ENCODE measurements around the gene RNF220.

RNF220 gene

DNA sequence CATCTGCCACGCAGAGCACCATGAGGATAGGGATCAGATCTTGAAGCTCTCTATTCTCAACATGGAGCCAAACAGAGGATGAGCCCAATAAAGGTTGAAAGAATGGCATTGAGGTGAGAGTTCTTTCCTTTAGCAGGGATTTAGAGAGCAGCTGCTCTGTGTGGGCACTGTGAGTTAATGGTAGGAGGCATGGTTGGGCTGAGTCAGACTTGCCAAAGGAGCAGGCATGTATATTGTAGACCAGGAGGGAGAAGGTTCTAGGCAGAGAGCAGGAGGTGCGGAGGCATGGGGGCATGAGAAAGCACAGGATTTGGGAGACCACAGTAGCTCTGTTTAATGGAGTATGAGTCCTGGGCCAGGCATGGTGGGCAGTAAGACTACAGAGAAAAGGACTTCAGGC lies 237.2 kb downstream of the RNF220 start:
- H3K4me1 ChIP-seq (ENCODE audit: control insufficient read depth in 1 of 2, insufficient read depth in 2 of 2, low read length in 2 of 2), result peaks cover 30 to 32% of the 10 kb centered on the region in 2 donors
- H3K9ac ChIP-seq (ENCODE audit: low read depth in 1 of 2, low read length in 2 of 2), result no peak overlapping the region
- H3K27me3 ChIP-seq (ENCODE audit: control insufficient read depth in 1 of 2, insufficient read depth in 2 of 2, low read length in 2 of 2), result no peaks in the 10 kb centered on the region
- no peak overlapping the region for H3K4me3 ChIP-seq (ENCODE audit: low read depth in 1 of 2, low read length in 2 of 2)
- H3K27ac ChIP-seq (ENCODE audit: low read depth, low read length), result no peak overlapping the region
- peaks cover 60 to 95% of the 10 kb centered on the region in 2 donors for H3K36me3 ChIP-seq (ENCODE audit: control insufficient read depth in 1 of 2, insufficient read depth in 2 of 2, low read length in 2 of 2)
- no peaks in the 10 kb centered on the region for H3K9me3 ChIP-seq (ENCODE audit: control insufficient read depth in 1 of 2, low read length in 2 of 2)

DNA sequence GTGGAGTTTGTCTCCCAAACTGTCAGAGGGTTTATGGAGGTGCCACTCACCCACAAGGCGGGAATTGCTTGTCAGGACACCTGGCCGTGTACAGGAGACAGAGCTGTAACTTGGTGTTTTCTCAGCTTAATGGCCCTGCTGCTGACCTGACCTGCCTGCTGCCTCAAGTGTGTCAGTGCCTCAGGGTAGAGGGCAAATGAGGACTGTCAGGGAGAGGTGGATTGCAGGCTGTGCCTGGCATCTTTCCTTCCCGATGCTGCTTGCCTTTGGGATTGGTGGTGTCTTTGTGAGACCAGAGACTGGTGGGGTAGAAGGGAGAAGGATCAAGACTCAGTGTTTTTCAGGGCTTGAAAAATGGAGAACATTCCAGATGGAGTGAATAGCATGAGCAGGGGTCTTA lies 237.9 kb downstream of the RNF220 start:
- Histone ChIP-seq H3K36me3 (ENCODE audit: control insufficient read depth in 1 of 2, insufficient read depth in 2 of 2, low read length in 2 of 2) (peaks cover 56 to 95% of the 10 kb centered on the region in 2 donors), H3K4me1 (ENCODE audit: control insufficient read depth in 1 of 2, insufficient read depth in 2 of 2, low read length in 2 of 2) (peaks cover 37 to 38% of the 10 kb centered on the region in 2 donors), H3K9me3 (ENCODE audit: control insufficient read depth in 1 of 2, low read length in 2 of 2) (no peaks in the 10 kb centered on the region), H3K4me3 (ENCODE audit: low read depth in 1 of 2, low read length in 2 of 2) (no peak overlapping the region), H3K27ac (ENCODE audit: low read depth, low read length) (no peak overlapping the region), H3K9ac (ENCODE audit: low read depth in 1 of 2, low read length in 2 of 2) (no peak overlapping the region), H3K27me3 (ENCODE audit: control insufficient read depth in 1 of 2, insufficient read depth in 2 of 2, low read length in 2 of 2) (no peaks in the 10 kb centered on the region)

DNA sequence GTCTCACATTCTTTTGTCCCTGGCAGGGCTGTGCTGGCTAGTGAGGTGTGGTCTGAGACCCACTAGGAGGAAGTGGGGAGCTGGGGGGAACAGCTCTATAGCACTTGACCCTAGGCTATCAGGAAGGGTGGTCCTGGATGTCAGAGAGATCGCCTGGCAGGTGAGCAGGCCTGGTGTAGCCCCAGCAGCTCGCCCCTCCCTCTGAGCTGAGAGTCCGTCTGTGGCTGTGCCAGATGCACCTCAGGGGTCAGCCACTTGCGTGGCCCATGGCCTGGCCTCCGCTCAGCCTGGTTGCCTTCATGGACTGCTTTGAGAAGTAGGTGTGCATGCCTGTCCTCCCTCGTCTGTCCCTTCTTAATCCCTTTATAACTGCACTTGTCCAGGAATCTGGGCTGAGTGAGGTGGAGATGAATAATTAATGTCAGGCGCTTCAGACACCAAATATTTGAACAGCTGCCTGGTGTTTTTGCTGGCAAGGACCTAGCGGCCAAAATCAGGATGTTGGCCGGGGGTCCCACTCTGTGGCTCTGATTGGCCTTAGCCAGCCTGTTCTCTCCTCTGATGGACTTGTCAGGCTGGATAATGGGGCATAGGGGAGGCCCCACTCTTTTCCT lies 238.8 kb downstream of the RNF220 start:
- Histone ChIP-seq H3K27me3 (ENCODE audit: control insufficient read depth in 1 of 2, insufficient read depth in 2 of 2, low read length in 2 of 2) (no peaks in the 10 kb centered on the region), H3K9me3 (ENCODE audit: control insufficient read depth in 1 of 2, low read length in 2 of 2) (no peaks in the 10 kb centered on the region), H3K9ac (ENCODE audit: low read depth in 1 of 2, low read length in 2 of 2) (no peak overlapping the region), H3K4me3 (ENCODE audit: low read depth in 1 of 2, low read length in 2 of 2) (no peak overlapping the region), H3K4me1 (ENCODE audit: control insufficient read depth in 1 of 2, insufficient read depth in 2 of 2, low read length in 2 of 2) (peaks cover 45 to 47% of the 10 kb centered on the region in 2 donors), H3K36me3 (ENCODE audit: control insufficient read depth in 1 of 2, insufficient read depth in 2 of 2, low read length in 2 of 2) (peaks cover 50 to 93% of the 10 kb centered on the region in 2 donors), H3K27ac (ENCODE audit: low read depth, low read length) (no peak overlapping the region)

DNA sequence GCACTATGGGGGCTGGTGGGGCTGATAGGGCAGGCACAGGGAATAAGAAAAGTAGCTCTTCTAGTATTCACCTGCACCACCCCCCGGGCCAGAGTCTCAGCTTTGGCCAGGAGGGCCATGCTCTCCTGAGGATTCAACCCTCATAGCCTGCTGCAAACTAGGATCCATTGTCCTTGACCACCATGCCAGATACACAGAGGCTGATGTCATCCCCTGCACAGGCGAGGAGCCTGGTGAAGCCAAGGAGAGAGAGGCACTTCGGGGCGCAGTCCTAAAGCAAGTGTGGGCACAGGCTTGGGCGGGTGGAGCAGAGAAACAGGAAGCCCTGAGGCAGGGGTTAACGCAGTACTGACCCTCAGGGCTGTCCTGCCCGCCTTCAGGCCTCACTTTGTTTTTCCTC lies 239.8 kb downstream of the RNF220 start:
- Histone ChIP-seq H3K36me3 (ENCODE audit: control insufficient read depth in 1 of 2, insufficient read depth in 2 of 2, low read length in 2 of 2) (peaks cover 45 to 93% of the 10 kb centered on the region in 2 donors), H3K4me3 (ENCODE audit: low read depth in 1 of 2, low read length in 2 of 2) (no peak overlapping the region), H3K4me1 (ENCODE audit: control insufficient read depth in 1 of 2, insufficient read depth in 2 of 2, low read length in 2 of 2) (peaks cover 55 to 57% of the 10 kb centered on the region in 2 donors), H3K27me3 (ENCODE audit: control insufficient read depth in 1 of 2, insufficient read depth in 2 of 2, low read length in 2 of 2) (no peaks in the 10 kb centered on the region), H3K9me3 (ENCODE audit: control insufficient read depth in 1 of 2, low read length in 2 of 2) (no peaks in the 10 kb centered on the region), H3K27ac (ENCODE audit: low read depth, low read length) (peak overlapping the region; percentile 4), H3K9ac (ENCODE audit: low read depth in 1 of 2, low read length in 2 of 2) (no peak overlapping the region)

DNA sequence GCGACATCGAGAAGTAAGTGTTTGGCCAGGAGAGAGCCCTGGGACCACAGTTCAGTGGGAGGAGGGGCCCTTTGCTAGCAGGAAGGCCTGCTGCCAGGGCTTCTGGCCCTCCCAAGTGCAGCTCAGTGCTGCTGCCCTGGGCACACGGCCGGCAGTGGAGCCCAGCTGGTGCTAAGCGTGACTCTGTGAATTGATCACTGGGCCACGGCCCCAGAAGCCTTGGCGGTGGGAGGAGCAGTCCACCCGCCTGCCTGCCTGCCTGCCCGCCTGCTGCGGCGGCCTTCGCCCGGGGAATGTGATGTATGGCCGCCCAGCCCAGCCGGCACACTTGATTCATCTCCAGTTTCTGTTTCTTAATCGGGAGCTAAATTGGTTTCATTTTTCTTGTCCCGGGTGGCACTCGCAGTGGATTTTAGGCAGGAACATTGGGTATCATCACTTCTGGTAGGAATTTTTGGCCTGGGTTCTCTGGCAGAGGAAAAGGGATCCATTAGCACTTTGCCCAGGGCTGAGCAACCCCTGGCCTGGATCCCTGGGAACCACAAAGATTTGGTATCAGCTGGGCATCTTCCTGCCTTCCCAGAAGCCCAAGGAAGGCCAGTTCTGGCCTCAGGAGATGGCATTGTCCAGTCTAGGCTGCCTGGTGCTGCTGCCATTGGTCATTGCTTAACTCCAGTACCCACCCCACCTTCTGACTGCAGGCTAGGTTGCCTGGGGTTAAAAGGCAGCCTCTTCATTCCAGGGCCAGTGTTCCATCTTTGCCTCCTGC lies 240.6 kb downstream of the RNF220 start:
- H3K27ac ChIP-seq (ENCODE audit: low read depth, low read length), result peak overlapping the region; percentile 80
- H3K9ac ChIP-seq (ENCODE audit: low read depth in 1 of 2, low read length in 2 of 2), result peak overlapping the region; percentile 49 to 64
- H3K4me3 ChIP-seq (ENCODE audit: low read depth in 1 of 2, low read length in 2 of 2), result peak overlapping the region in 1 of 2 donors; percentile 16
- H3K4me1 ChIP-seq (ENCODE audit: control insufficient read depth in 1 of 2, insufficient read depth in 2 of 2, low read length in 2 of 2), result peaks cover 62 to 64% of the 10 kb centered on the region in 2 donors
- H3K9me3 ChIP-seq (ENCODE audit: control insufficient read depth in 1 of 2, low read length in 2 of 2), result no peaks in the 10 kb centered on the region
- H3K36me3 ChIP-seq (ENCODE audit: control insufficient read depth in 1 of 2, insufficient read depth in 2 of 2, low read length in 2 of 2), result peaks cover 39 to 93% of the 10 kb centered on the region in 2 donors
- no peaks in the 10 kb centered on the region for H3K27me3 ChIP-seq (ENCODE audit: control insufficient read depth in 1 of 2, insufficient read depth in 2 of 2, low read length in 2 of 2)

DNA sequence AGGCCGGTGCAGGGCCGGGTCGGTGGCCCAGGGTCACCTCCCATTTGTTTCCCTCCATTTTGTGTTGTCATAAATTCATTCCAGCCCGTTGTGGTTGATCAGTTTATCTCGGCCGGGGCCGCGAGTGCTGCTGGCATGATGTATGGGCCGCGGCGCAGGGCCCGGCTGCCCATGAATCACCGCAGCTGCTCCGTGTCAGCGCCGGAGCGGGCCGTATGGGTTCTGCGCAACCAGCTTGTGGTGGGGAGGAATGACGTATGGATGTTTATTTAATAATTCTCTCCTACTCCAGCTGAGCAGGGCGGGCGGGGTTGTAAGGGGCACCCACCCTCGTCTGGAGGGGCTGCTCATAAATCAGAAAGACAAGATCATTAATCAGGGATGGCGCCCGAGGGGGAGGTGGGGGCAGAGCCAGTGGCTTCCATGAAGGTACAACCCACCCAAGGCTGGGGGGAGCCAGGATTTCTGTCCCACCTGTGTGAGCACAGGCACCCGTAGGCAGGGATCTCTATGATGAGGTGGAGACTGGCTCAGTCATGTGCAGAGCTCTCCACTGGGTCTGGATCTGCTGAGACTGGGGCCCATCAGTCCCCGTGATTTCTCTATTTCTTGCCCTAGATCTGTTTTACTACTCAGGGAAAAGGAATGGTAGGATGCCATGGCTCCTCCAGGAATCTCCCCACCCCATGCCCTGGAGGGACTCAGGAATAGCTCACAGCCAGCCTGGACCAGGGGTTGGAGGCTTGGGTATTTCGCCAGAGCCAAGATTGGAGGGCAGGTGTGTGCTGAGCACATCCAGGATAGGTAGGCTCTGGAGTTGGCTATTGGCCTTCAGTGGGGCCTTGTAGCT lies 241.4 kb downstream of the RNF220 start:
- H3K4me3 ChIP-seq (ENCODE audit: low read depth in 1 of 2, low read length in 2 of 2), result no peak overlapping the region
- peaks cover 63 to 67% of the 10 kb centered on the region in 2 donors for H3K4me1 ChIP-seq (ENCODE audit: control insufficient read depth in 1 of 2, insufficient read depth in 2 of 2, low read length in 2 of 2)
- H3K9me3 ChIP-seq (ENCODE audit: control insufficient read depth in 1 of 2, low read length in 2 of 2), result no peaks in the 10 kb centered on the region
- no peaks in the 10 kb centered on the region for H3K27me3 ChIP-seq (ENCODE audit: control insufficient read depth in 1 of 2, insufficient read depth in 2 of 2, low read length in 2 of 2)
- H3K9ac ChIP-seq (ENCODE audit: low read depth in 1 of 2, low read length in 2 of 2), result peak overlapping the region in 1 of 2 donors; percentile 49
- H3K36me3 ChIP-seq (ENCODE audit: control insufficient read depth in 1 of 2, insufficient read depth in 2 of 2, low read length in 2 of 2), result peaks cover 43 to 93% of the 10 kb centered on the region in 2 donors
- H3K27ac ChIP-seq (ENCODE audit: low read depth, low read length), result peak overlapping the region; percentile 80

DNA sequence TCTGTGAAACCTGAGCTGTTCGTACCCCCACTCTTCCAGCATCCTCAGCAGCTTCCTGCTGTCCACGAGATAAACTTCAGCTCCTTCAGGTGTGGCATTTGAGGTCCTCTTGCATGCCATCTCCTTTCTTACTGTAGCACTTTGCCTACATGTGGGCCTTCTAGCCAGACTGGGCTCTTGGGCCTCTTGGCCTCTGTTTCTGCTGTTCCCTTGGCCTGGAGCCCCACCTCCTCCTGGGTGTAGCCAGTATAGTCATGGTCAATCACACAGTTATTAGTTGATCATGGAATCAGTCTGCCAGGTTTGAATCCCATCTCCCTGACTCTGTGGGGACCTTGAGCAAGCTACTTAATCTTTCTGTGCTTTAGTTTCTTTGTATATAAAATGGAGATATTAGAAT lies 242.8 kb downstream of the RNF220 start:
- Histone ChIP-seq H3K36me3 (ENCODE audit: control insufficient read depth in 1 of 2, insufficient read depth in 2 of 2, low read length in 2 of 2) (peaks cover 36 to 86% of the 10 kb centered on the region in 2 donors), H3K27me3 (ENCODE audit: control insufficient read depth in 1 of 2, insufficient read depth in 2 of 2, low read length in 2 of 2) (no peaks in the 10 kb centered on the region), H3K9ac (ENCODE audit: low read depth in 1 of 2, low read length in 2 of 2) (peak overlapping the region; percentile 28 to 40), H3K4me3 (ENCODE audit: low read depth in 1 of 2, low read length in 2 of 2) (no peak overlapping the region), H3K4me1 (ENCODE audit: control insufficient read depth in 1 of 2, insufficient read depth in 2 of 2, low read length in 2 of 2) (peaks cover 72 to 74% of the 10 kb centered on the region in 2 donors), H3K27ac (ENCODE audit: low read depth, low read length) (no peak overlapping the region), H3K9me3 (ENCODE audit: control insufficient read depth in 1 of 2, low read length in 2 of 2) (no peaks in the 10 kb centered on the region)

DNA sequence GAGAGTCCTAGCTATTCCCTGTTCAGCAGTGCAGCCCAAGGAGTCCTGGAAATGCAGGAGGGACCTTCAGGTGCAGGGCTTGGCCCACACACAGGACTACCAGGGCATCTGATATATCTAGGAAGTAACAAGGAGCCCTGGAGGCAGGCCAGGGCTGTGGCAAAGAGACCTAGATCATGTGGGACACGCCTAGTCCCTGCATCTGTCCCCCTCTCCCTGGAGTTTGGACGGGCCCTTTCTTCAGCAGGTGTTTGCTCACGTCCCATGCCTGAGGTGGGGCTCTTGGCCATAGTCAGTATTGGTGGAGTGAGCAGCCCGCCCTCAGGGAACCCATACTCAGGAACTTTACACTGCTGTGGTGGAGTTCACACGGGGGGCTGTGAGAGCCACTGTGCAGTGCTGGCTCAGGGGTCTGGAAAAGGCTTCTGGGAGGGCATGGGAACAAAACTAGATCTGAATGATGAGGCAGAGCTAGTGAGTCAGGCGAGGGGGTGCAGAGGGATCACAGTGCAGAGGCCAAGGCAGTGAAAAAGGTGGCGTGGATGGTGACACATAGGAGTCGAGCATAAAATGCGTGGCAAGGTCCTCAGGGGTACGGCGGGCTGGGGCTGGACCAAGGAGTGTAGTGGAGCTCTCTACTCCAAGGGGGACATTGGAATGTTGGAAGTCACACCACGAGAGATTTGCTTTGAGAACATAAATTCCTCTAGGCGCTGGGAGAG lies 243.6 kb downstream of the RNF220 start:
- H3K4me3 ChIP-seq (ENCODE audit: low read depth in 1 of 2, low read length in 2 of 2), result no peak overlapping the region
- H3K9ac ChIP-seq (ENCODE audit: low read depth in 1 of 2, low read length in 2 of 2), result peak overlapping the region in 1 of 2 donors; percentile 7
- peaks cover 31 to 85% of the 10 kb centered on the region in 2 donors for H3K36me3 ChIP-seq (ENCODE audit: control insufficient read depth in 1 of 2, insufficient read depth in 2 of 2, low read length in 2 of 2)
- H3K27me3 ChIP-seq (ENCODE audit: control insufficient read depth in 1 of 2, insufficient read depth in 2 of 2, low read length in 2 of 2), result no peaks in the 10 kb centered on the region
- no peak overlapping the region for H3K27ac ChIP-seq (ENCODE audit: low read depth, low read length)
- H3K9me3 ChIP-seq (ENCODE audit: control insufficient read depth in 1 of 2, low read length in 2 of 2), result no peaks in the 10 kb centered on the region
- H3K4me1 ChIP-seq (ENCODE audit: control insufficient read depth in 1 of 2, insufficient read depth in 2 of 2, low read length in 2 of 2), result peaks cover 72 to 73% of the 10 kb centered on the region in 2 donors

DNA sequence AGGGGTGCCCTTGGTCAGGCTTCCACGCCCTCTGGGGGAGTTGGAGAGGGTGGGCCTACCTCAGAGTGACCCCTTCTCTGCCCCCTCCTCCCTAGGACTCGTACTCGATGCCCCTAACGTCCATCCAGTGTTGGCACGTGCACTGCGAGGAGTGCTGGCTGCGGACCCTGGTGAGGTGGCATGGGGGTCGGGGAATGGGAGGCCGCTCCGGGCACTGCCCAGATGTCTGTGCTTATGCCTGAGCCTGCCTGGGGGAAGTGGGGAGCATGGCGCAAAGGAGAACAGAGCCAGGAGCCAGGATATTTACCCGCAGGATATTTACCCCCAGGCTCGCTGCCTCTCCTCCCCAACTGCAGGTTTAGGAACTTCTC lies 244.7 kb downstream of the RNF220 start:
- Histone ChIP-seq H3K9me3 (ENCODE audit: control insufficient read depth in 1 of 2, low read length in 2 of 2) (no peaks in the 10 kb centered on the region), H3K27ac (ENCODE audit: low read depth, low read length) (no peak overlapping the region), H3K27me3 (ENCODE audit: control insufficient read depth in 1 of 2, insufficient read depth in 2 of 2, low read length in 2 of 2) (no peaks in the 10 kb centered on the region), H3K4me3 (ENCODE audit: low read depth in 1 of 2, low read length in 2 of 2) (no peak overlapping the region), H3K4me1 (ENCODE audit: control insufficient read depth in 1 of 2, insufficient read depth in 2 of 2, low read length in 2 of 2) (peaks cover 62 to 66% of the 10 kb centered on the region in 2 donors), H3K36me3 (ENCODE audit: control insufficient read depth in 1 of 2, insufficient read depth in 2 of 2, low read length in 2 of 2) (peaks cover 26 to 82% of the 10 kb centered on the region in 2 donors), H3K9ac (ENCODE audit: low read depth in 1 of 2, low read length in 2 of 2) (peak overlapping the region in 1 of 2 donors; percentile 7)

Data from duodenal mucosa (tissue), 2 donors.